ENCODE measurements around the gene TMUB2. TPM values are rescaled to one million over a fixed set of nuclear protein-coding genes. Genes with fewer than 3 reads are reported as not detected.

The TMUB2 gene
- total RNA-seq, 1 donor from 2014 or later = 20.3 TPM

GRCh38 chr17:44209786-44210341 lies 23.1 kb downstream of the TMUB2 start:
- TF ChIP-seq CTCF (IDR thresholded peaks at IDR 0.05; ENCODE audit: insufficient read depth, low read length, severe bottlenecking) = no peak
- H3K4me3 ChIP-seq (ENCODE audit: low read depth, low read length) = no peak overlapping the region
- peaks cover 30% of the 10 kb centered on the region for H3K36me3 ChIP-seq (ENCODE audit: control insufficient read depth, insufficient read depth, low read length)
- no peaks in the 10 kb centered on the region for H3K27me3 ChIP-seq (ENCODE audit: control insufficient read depth, insufficient read depth, low read length)
- peak; percentile 81 for FAIRE-seq
- peak; percentile 66 for DNase-seq (ENCODE audit: low read depth)

- peak; percentile 100 for TF ChIP-seq CTCF (IDR thresholded peaks at IDR 0.05; ENCODE audit: insufficient read depth, low read length, severe bottlenecking)
- peak; percentile 49 for DNase-seq (ENCODE audit: low read depth)
- FAIRE-seq = no peak
- Histone ChIP-seq H3K36me3 (ENCODE audit: control insufficient read depth, insufficient read depth, low read length) (peaks cover 36% of the 10 kb centered on the region), H3K27me3 (ENCODE audit: control insufficient read depth, insufficient read depth, low read length) (no peaks in the 10 kb centered on the region), H3K4me3 (ENCODE audit: low read depth, low read length) (no peak overlapping the region)
Observed at GRCh38 chr17:44210342-44211192, 23.8 kb downstream of the TMUB2 start.

- TF ChIP-seq CTCF (IDR thresholded peaks at IDR 0.05; ENCODE audit: insufficient read depth, low read length, severe bottlenecking) = no peak
- FAIRE-seq = peak; percentile 47
- no peak for DNase-seq (ENCODE audit: low read depth)
- Histone ChIP-seq H3K4me3 (ENCODE audit: low read depth, low read length) (no peak overlapping the region), H3K27me3 (ENCODE audit: control insufficient read depth, insufficient read depth, low read length) (no peaks in the 10 kb centered on the region), H3K36me3 (ENCODE audit: control insufficient read depth, insufficient read depth, low read length) (peaks cover 46% of the 10 kb centered on the region)
Observed at GRCh38 chr17:44211281-44212265, 24.8 kb downstream of the TMUB2 start.

- H3K36me3 ChIP-seq (ENCODE audit: control insufficient read depth, insufficient read depth, low read length) = peaks cover 45% of the 10 kb centered on the region
Observed at GRCh38 chr17:44212507-44213402, 26.0 kb downstream of the TMUB2 start.

More at GRCh38 chr17:44212507-44213402, 26.0 kb downstream of the TMUB2 start:
- H3K27me3 ChIP-seq (ENCODE audit: control insufficient read depth, insufficient read depth, low read length) = no peaks in the 10 kb centered on the region
- no peak for TF ChIP-seq CTCF (IDR thresholded peaks at IDR 0.05; ENCODE audit: insufficient read depth, low read length, severe bottlenecking)
- DNase-seq (ENCODE audit: low read depth) (no peak), FAIRE-seq (no peak)
- no peak overlapping the region for H3K4me3 ChIP-seq (ENCODE audit: low read depth, low read length)
